BJ (cell line): ENCODE data around the gene CACNA1A. TPM values are rescaled to one million over a fixed set of nuclear protein-coding genes. Genes with fewer than 3 reads are reported as not detected.
"Not testable (repeated sequence)": the region's sequence is repeated elsewhere in the genome, so short reads cannot be mapped to it uniquely, and the experiment has no call there.

Experiments
- CTCF ChIA-PET: fragments of 350-600 bp; formaldehyde crosslinking; extraction: SDS; loops from one replicate; lab custom pipeline; 2021; ENCODE audit warnings: antibody characterized with exemption, inconsistent platforms; lab: Yijun Ruan, JAX
- POLR2A ChIA-PET: fragments of 300-600 bp; sonication (Branson Sonifier 250); formaldehyde crosslinking; extraction: SDS; loops from one replicate; lab custom pipeline; 2021; ENCODE audit warnings: antibody characterized with exemption; lab: Charles Lee
- DNase-seq: peaks from one replicate; pipeline ENCODE4 v3.0.0-alpha.2; 2011; ENCODE audit warnings: low read depth
- H3K27me3 ChIP-seq: 2 replicates; pipeline ENCODE4 v1.6.0; 2011; ENCODE audit warnings: low read length; ENCODE audit not compliant: control insufficient read depth, insufficient read depth
- H3K36me3 ChIP-seq: 2 replicates; pipeline ENCODE4 v1.5.1; 2011; ENCODE audit warnings: low read length; ENCODE audit not compliant: control insufficient read depth, insufficient read depth
- H3K4me3 ChIP-seq: 2 replicates; pipeline ENCODE4 v1.5.1; 2011; ENCODE audit warnings: low read depth, mild to moderate bottlenecking, control low read depth, low read length
- CTCF ChIP-seq: IDR thresholded peaks from 2 replicates; pipeline ENCODE4 v1.5.1; 2011; ENCODE audit warnings: low read depth, mild to moderate bottlenecking, control low read depth, inconsistent platforms, low read length, moderate library complexity; ENCODE audit not compliant: insufficient read depth
- polyA plus RNA-seq: library from polyadenylated mRNA; depleted of rRNA; stranded (reverse); fragments of >200 nt; gene quantifications from 2 replicates; pipeline ENCODE4 v1.2.3, GENCODE V29; 2011

The CACNA1A gene
- polyA plus RNA-seq, 1 experiment: 2.9 TPM

GRCh38 chr19:13195678-13196077, 310.6 kb downstream of the CACNA1A start:
- no peaks in the 10 kb centered on the region for H3K36me3 ChIP-seq
- H3K27me3 ChIP-seq: no peaks in the 10 kb centered on the region
- TF ChIP-seq CTCF: no peak
- POLR2A ChIA-PET: no interaction called here
- CTCF ChIA-PET: interaction anchor here (0.6 to 4.2 kb wide), 9 partner anchors 10 to 233 kb away, joined by 3 to 57 read pairs (median 4); no protein-coding TSS in a partner anchor
- no peak overlapping the region for H3K4me3 ChIP-seq
- no peak for DNase-seq

- Histone ChIP-seq H3K36me3 (no peaks in the 10 kb centered on the region), H3K27me3 (no peaks in the 10 kb centered on the region), H3K4me3 (no peak overlapping the region)
- ChIA-PET POLR2A (no interaction called here), CTCF (interaction anchor here (1.1 to 1.2 kb wide), 2 partner anchors 9 to 72 kb away, joined by 3 to 5 read pairs; no protein-coding TSS in a partner anchor)
- TF ChIP-seq CTCF: no peak
- no peak for DNase-seq
These were observed 315.3 kb downstream of the CACNA1A start for GRCh38 chr19:13190781-13191540.

GRCh38 chr19:13189600-13189999, 316.7 kb downstream of the CACNA1A start:
- POLR2A ChIA-PET: no interaction called here
- TF ChIP-seq CTCF: no peak
- no peak for DNase-seq
- Histone ChIP-seq H3K27me3 (no peaks in the 10 kb centered on the region), H3K4me3 (no peak overlapping the region), H3K36me3 (no peaks in the 10 kb centered on the region)
- CTCF ChIA-PET: interaction anchor here (1.2 kb wide), 1 partner anchor 73 kb away, joined by 5 read pairs; no protein-coding TSS in a partner anchor

GRCh38 chr19:13187419-13187818, 318.9 kb downstream of the CACNA1A start:
- H3K27me3 ChIP-seq: no peaks in the 10 kb centered on the region
- POLR2A ChIA-PET: no interaction called here
- no peak for TF ChIP-seq CTCF
- no peak overlapping the region for H3K4me3 ChIP-seq
- H3K36me3 ChIP-seq: no peaks in the 10 kb centered on the region
- CTCF ChIA-PET: no interaction called here
- no peak for DNase-seq

- H3K36me3 ChIP-seq, POLR2A ChIA-PET, H3K4me3 ChIP-seq, H3K27me3 ChIP-seq, DNase-seq: not testable (repeated sequence)
- CTCF ChIA-PET: interaction anchor here (1.2 to 1.6 kb wide), 2 partner anchors 8 to 91 kb away, joined by 3 to 12 read pairs; no protein-coding TSS in a partner anchor
These were observed 319.6 kb downstream of the CACNA1A start for GRCh38 chr19:13186688-13187087.

- H3K36me3 ChIP-seq, H3K4me3 ChIP-seq, DNase-seq, POLR2A ChIA-PET, H3K27me3 ChIP-seq: not testable (repeated sequence)
- CTCF ChIA-PET: interaction anchor here (0.7 to 1.6 kb wide), 3 partner anchors 9 to 92 kb away, joined by 3 to 12 read pairs (median 3); no protein-coding TSS in a partner anchor
These were observed 320.3 kb downstream of the CACNA1A start for GRCh38 chr19:13185763-13186657.

- CTCF ChIA-PET, POLR2A ChIA-PET, DNase-seq: not testable (repeated sequence)
These were observed 321.4 kb downstream of the CACNA1A start for GRCh38 chr19:13184926-13185325.

More at GRCh38 chr19:13184926-13185325, 321.4 kb downstream of the CACNA1A start:
- H3K36me3 ChIP-seq, H3K4me3 ChIP-seq, H3K27me3 ChIP-seq: not testable (repeated sequence)
